SK-N-SH treated with all-trans-retinoic acid at 6 μM for 48 hours (cell line): ENCODE data around the gene CHL1.

ENCODE experiments used
- ATAC-seq: fragments of 200-7000 bp; cut with Tn5 transposase; 3 replicates; pipeline ENCODE4 v1.9.1; 2020; ENCODE audit warnings: mild to moderate bottlenecking, moderate library complexity
- ARNTL ChIP-seq: fragments of 450-650 bp; formaldehyde crosslinking; IDR thresholded peaks from 2 replicates; pipeline ENCODE4 v1.5.0; 2020; ENCODE audit warnings: low read depth, mild to moderate bottlenecking, moderate library complexity, borderline replicate concordance
- BACH2 ChIP-seq: fragments of 250-450 bp; sonication (Bioruptor Pico); IDR thresholded peaks from 2 replicates; pipeline ENCODE4 v1.9.0; 2021; ENCODE audit warnings: mild to moderate bottlenecking, borderline replicate concordance
- CSDC2 ChIP-seq: fragments of 250-450 bp; sonication (Bioruptor Pico); IDR thresholded peaks from 2 replicates; pipeline ENCODE4 v1.5.0; 2020; ENCODE audit warnings: mild to moderate bottlenecking, moderate library complexity
- ESRRG ChIP-seq: fragments of 250-450 bp; sonication (Bioruptor Pico); IDR thresholded peaks from 2 replicates; pipeline ENCODE4 v1.6.1; 2021; ENCODE audit warnings: mild to moderate bottlenecking
- GLIS3 ChIP-seq: fragments of 250-450 bp; sonication (Bioruptor Pico); IDR thresholded peaks from 2 replicates; pipeline ENCODE4 v1.5.0; 2020; ENCODE audit warnings: mild to moderate bottlenecking, moderate library complexity
- ISL1 ChIP-seq: fragments of 250-450 bp; sonication (Bioruptor Pico); IDR thresholded peaks from 2 replicates; pipeline ENCODE4 v2.1.2; 2022; ENCODE audit warnings: mild to moderate bottlenecking, moderate library complexity
- OSR1 ChIP-seq: fragments of 250-450 bp; sonication (Bioruptor Pico); IDR thresholded peaks from 2 replicates; pipeline ENCODE4 v1.8.0; 2022; ENCODE audit warnings: moderate library complexity, mild to moderate bottlenecking, inconsistent platforms
- PPARA ChIP-seq: fragments of 250-450 bp; sonication (Bioruptor Pico); IDR thresholded peaks from 2 replicates; pipeline ENCODE4 v1.5.0; 2020; ENCODE audit warnings: mild to moderate bottlenecking, borderline replicate concordance
- RARB ChIP-seq: fragments of 250-450 bp; sonication (Bioruptor Pico); IDR thresholded peaks from 2 replicates; pipeline ENCODE4 v1.8.0; 2021; ENCODE audit warnings: mild to moderate bottlenecking, moderate library complexity
- SNAI2 ChIP-seq: fragments of 250-450 bp; sonication (Bioruptor Pico); IDR thresholded peaks from 2 replicates; pipeline ENCODE4 v1.5.0; 2020; ENCODE audit warnings: mild to moderate bottlenecking, moderate library complexity
- TCF4 ChIP-seq: fragments of 250-450 bp; sonication (Bioruptor Pico); IDR thresholded peaks from 2 replicates; pipeline ENCODE4 v1.8.0; 2021; ENCODE audit warnings: mild to moderate bottlenecking, moderate library complexity, borderline replicate concordance
- TOX ChIP-seq: fragments of 250-450 bp; sonication (Bioruptor Pico); IDR thresholded peaks from 2 replicates; pipeline ENCODE4 v1.8.0; 2021; ENCODE audit warnings: mild to moderate bottlenecking, moderate library complexity, borderline replicate concordance
- ZC3H10 ChIP-seq: fragments of 250-450 bp; sonication (Bioruptor Pico); IDR thresholded peaks from 2 replicates; pipeline ENCODE4 v1.5.1; 2021; ENCODE audit warnings: mild to moderate bottlenecking, moderate library complexity
- ZFP3 ChIP-seq: fragments of 250-450 bp; sonication (Bioruptor Pico); IDR thresholded peaks from 2 replicates; pipeline ENCODE4 v1.5.0; 2020; ENCODE audit warnings: mild to moderate bottlenecking, moderate library complexity
- ZFP30 ChIP-seq: fragments of 450-650 bp; formaldehyde crosslinking; IDR thresholded peaks from 2 replicates; pipeline ENCODE4 v1.5.0; 2022; ENCODE audit warnings: mild to moderate bottlenecking, moderate library complexity
- ZNF565 ChIP-seq: fragments of 450-650 bp; formaldehyde crosslinking; conservative IDR thresholded peaks from 2 replicates; pipeline ENCODE4 v1.5.0; 2020; ENCODE audit warnings: low read depth, mild to moderate bottlenecking, moderate library complexity
- ZNF70 ChIP-seq: fragments of 450-650 bp; formaldehyde crosslinking; IDR thresholded peaks from 2 replicates; pipeline ENCODE4 v1.5.0; 2020; ENCODE audit warnings: mild to moderate bottlenecking, moderate library complexity
- ZNF8 ChIP-seq: fragments of 450-650 bp; formaldehyde crosslinking; IDR thresholded peaks from 2 replicates; pipeline ENCODE4 v1.5.0; 2020; ENCODE audit warnings: mild to moderate bottlenecking, moderate library complexity
- TF ChIP-seq, protein P1 (sequence below): fragments of 250-450 bp; sonication (Bioruptor Pico); IDR thresholded peaks from 2 replicates; pipeline ENCODE4 v1.5.1; 2020; ENCODE audit warnings: low read depth, mild to moderate bottlenecking, moderate library complexity
- TF ChIP-seq, protein P2 (sequence below): fragments of 250-450 bp; sonication (Bioruptor Pico); IDR thresholded peaks from 2 replicates; pipeline ENCODE4 v1.8.0; 2020; ENCODE audit warnings: mild to moderate bottlenecking, moderate library complexity, borderline replicate concordance
- TF ChIP-seq, protein P3 (sequence below): fragments of 250-450 bp; sonication (Bioruptor Pico); IDR thresholded peaks from 2 replicates; pipeline ENCODE4 v1.5.0; 2020; ENCODE audit warnings: mild to moderate bottlenecking, moderate library complexity
- TF ChIP-seq, protein P4 (sequence below): fragments of 250-450 bp; sonication (Bioruptor Pico); IDR thresholded peaks from 2 replicates; pipeline ENCODE4 v1.8.0; 2021; ENCODE audit warnings: low read depth, mild to moderate bottlenecking, moderate library complexity, borderline replicate concordance

CHL1 gene

DNA sequence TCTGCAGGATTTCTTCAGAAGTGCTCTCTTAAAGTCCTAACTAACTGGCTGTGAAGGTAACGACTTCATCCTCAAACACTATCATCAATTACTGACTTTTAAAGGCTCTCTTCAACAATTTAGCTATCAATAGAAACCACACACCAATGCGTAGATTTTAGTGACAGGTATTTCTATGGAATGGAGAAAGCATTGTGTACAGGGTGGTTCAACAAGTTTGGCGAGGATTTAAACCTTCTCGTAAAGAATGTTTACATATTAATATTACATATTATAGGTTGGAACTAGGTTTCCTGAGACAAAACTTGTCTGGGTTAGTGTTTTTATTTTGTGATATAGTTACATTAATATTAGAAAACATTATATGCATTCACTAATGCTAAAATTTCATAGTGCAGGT lies 233.6 kb downstream of the CHL1 start:
- ATAC-seq, result no peak
- no peak for TF ChIP-seq ARNTL (CRISPR knock-in tag)
- TF ChIP-seq ZNF8 (CRISPR knock-in tag), result no peak
- no peak for TF ChIP-seq ZFP3 (CRISPR knock-in tag)
- TF ChIP-seq ZNF70, result no peak
- no peak for TF ChIP-seq RARB (CRISPR knock-in tag)
- TF ChIP-seq, all 23 proteins: peak for 0

DNA sequence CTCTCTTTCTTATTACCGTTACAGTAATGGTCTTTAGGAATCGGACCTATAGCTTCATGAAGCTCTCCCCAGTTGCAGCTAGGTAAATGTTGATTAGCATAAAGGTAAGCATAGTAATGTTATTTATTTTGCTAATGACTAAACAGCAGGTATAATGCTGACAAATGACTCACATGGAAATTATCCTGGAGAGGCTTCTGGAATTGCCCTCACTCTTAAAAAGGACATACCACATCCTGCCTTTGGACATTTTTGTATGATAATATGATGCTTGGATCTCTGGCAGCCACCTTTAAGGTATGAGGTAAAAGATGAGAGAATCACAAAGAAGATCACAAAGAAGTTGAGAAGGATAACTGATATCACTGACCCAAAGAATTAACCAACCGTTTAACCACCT lies 238.6 kb downstream of the CHL1 start:
- TF ChIP-seq, protein P1, sequence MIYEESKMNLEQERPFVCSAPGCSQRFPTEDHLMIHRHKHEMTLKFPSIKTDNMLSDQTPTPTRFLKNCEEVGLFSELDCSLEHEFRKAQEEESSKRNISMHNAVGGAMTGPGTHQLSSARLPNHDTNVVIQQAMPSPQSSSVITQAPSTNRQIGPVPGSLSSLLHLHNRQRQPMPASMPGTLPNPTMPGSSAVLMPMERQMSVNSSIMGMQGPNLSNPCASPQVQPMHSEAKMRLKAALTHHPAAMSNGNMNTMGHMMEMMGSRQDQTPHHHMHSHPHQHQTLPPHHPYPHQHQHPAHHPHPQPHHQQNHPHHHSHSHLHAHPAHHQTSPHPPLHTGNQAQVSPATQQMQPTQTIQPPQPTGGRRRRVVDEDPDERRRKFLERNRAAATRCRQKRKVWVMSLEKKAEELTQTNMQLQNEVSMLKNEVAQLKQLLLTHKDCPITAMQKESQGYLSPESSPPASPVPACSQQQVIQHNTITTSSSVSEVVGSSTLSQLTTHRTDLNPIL (CRISPR knock-in tag), result no peak
- TF ChIP-seq ISL1 (no peak), ZC3H10 (no peak), CSDC2 (CRISPR knock-in tag) (no peak), ZNF8 (CRISPR knock-in tag) (no peak), ESRRG (CRISPR knock-in tag) (no peak), RARB (CRISPR knock-in tag) (no peak), ZFP3 (CRISPR knock-in tag) (no peak), PPARA (CRISPR knock-in tag) (no peak), ZNF70 (no peak), BACH2 (CRISPR knock-in tag) (no peak), GLIS3 (CRISPR knock-in tag) (no peak), TCF4 (no peak)
- TF ChIP-seq, protein P2, sequence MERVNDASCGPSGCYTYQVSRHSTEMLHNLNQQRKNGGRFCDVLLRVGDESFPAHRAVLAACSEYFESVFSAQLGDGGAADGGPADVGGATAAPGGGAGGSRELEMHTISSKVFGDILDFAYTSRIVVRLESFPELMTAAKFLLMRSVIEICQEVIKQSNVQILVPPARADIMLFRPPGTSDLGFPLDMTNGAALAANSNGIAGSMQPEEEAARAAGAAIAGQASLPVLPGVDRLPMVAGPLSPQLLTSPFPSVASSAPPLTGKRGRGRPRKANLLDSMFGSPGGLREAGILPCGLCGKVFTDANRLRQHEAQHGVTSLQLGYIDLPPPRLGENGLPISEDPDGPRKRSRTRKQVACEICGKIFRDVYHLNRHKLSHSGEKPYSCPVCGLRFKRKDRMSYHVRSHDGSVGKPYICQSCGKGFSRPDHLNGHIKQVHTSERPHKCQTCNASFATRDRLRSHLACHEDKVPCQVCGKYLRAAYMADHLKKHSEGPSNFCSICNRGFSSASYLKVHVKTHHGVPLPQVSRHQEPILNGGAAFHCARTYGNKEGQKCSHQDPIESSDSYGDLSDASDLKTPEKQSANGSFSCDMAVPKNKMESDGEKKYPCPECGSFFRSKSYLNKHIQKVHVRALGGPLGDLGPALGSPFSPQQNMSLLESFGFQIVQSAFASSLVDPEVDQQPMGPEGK (CRISPR knock-in tag), result no peak

DNA sequence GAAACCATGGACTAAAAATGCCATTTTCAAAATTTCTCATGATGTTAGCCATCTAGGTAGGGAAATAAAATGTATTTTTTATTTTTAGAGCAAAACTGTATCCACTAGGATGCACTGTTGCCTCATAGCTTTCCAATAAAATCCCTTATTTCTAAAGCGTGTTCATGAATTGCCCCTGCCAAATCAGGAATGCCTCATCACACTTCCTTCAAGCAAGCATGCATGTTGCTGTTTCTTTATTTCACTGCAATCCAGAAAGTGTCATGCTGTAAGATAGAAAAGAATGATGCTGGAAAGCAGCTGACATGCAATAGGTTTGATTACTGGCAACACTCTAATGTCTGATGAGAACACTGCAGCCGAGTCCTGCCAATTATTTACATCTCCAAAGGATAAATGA lies 239.5 kb downstream of the CHL1 start:
- no peak for ATAC-seq
- TF ChIP-seq RARB (CRISPR knock-in tag) (no peak), ZNF565 (CRISPR knock-in tag) (no peak), ZFP3 (CRISPR knock-in tag) (no peak), CSDC2 (CRISPR knock-in tag) (no peak), ARNTL (CRISPR knock-in tag) (no peak), OSR1 (CRISPR knock-in tag) (no peak), ZFP30 (CRISPR knock-in tag) (no peak), TCF4 (no peak)
- TF ChIP-seq, protein P1 (CRISPR knock-in tag), result no peak
- TF ChIP-seq, protein P3, sequence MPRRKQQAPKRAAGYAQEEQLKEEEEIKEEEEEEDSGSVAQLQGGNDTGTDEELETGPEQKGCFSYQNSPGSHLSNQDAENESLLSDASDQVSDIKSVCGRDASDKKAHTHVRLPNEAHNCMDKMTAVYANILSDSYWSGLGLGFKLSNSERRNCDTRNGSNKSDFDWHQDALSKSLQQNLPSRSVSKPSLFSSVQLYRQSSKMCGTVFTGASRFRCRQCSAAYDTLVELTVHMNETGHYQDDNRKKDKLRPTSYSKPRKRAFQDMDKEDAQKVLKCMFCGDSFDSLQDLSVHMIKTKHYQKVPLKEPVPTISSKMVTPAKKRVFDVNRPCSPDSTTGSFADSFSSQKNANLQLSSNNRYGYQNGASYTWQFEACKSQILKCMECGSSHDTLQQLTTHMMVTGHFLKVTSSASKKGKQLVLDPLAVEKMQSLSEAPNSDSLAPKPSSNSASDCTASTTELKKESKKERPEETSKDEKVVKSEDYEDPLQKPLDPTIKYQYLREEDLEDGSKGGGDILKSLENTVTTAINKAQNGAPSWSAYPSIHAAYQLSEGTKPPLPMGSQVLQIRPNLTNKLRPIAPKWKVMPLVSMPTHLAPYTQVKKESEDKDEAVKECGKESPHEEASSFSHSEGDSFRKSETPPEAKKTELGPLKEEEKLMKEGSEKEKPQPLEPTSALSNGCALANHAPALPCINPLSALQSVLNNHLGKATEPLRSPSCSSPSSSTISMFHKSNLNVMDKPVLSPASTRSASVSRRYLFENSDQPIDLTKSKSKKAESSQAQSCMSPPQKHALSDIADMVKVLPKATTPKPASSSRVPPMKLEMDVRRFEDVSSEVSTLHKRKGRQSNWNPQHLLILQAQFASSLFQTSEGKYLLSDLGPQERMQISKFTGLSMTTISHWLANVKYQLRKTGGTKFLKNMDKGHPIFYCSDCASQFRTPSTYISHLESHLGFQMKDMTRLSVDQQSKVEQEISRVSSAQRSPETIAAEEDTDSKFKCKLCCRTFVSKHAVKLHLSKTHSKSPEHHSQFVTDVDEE (CRISPR knock-in tag), result no peak

More for the DNA sequence above, 238.6 kb downstream of the CHL1 start:
- no peak for ATAC-seq

DNA sequence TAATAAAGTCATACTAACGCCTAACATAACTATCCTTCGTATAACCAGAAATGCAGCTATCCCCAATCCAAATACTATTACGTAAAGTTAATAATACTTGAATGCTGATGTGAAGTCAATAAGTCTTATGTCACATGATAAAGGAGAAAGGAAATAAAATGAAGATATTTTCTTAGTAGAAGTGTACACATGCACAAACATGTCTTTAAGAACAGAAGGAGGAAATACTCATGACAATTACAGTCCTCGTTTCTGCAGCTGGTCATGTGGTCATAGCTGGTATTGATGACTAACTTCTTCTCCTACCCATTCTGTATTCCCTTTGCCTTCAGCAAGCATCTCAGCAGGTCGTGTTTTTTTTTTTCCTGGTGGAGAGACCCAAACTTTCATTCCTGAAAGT lies 244.3 kb downstream of the CHL1 start:
- TF ChIP-seq ZFP30 (CRISPR knock-in tag) (no peak), TOX (CRISPR knock-in tag) (no peak), BACH2 (CRISPR knock-in tag) (no peak), ISL1 (no peak), GLIS3 (CRISPR knock-in tag) (no peak), ZC3H10 (no peak), ZNF8 (CRISPR knock-in tag) (no peak), ZNF70 (no peak), ARNTL (CRISPR knock-in tag) (no peak), PPARA (CRISPR knock-in tag) (no peak), ZNF565 (CRISPR knock-in tag) (no peak), ZFP3 (CRISPR knock-in tag) (no peak), SNAI2 (CRISPR knock-in tag) (no peak), ESRRG (CRISPR knock-in tag) (no peak), RARB (CRISPR knock-in tag) (no peak)
- TF ChIP-seq, protein P2 (CRISPR knock-in tag), result no peak
- TF ChIP-seq, protein P1 (CRISPR knock-in tag), result no peak
- TF ChIP-seq, protein P4, sequence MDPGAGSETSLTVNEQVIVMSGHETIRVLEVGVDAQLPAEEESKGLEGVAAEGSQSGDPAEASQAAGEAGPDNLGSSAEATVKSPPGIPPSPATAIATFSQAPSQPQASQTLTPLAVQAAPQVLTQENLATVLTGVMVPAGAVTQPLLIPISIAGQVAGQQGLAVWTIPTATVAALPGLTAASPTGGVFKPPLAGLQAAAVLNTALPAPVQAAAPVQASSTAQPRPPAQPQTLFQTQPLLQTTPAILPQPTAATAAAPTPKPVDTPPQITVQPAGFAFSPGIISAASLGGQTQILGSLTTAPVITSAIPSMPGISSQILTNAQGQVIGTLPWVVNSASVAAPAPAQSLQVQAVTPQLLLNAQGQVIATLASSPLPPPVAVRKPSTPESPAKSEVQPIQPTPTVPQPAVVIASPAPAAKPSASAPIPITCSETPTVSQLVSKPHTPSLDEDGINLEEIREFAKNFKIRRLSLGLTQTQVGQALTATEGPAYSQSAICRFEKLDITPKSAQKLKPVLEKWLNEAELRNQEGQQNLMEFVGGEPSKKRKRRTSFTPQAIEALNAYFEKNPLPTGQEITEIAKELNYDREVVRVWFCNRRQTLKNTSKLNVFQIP (CRISPR knock-in tag), result no peak
- no peak for ATAC-seq
